Measurements from ENCODE around the gene MTPN.

Gene MTPN, protein sequence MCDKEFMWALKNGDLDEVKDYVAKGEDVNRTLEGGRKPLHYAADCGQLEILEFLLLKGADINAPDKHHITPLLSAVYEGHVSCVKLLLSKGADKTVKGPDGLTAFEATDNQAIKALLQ

DNA sequence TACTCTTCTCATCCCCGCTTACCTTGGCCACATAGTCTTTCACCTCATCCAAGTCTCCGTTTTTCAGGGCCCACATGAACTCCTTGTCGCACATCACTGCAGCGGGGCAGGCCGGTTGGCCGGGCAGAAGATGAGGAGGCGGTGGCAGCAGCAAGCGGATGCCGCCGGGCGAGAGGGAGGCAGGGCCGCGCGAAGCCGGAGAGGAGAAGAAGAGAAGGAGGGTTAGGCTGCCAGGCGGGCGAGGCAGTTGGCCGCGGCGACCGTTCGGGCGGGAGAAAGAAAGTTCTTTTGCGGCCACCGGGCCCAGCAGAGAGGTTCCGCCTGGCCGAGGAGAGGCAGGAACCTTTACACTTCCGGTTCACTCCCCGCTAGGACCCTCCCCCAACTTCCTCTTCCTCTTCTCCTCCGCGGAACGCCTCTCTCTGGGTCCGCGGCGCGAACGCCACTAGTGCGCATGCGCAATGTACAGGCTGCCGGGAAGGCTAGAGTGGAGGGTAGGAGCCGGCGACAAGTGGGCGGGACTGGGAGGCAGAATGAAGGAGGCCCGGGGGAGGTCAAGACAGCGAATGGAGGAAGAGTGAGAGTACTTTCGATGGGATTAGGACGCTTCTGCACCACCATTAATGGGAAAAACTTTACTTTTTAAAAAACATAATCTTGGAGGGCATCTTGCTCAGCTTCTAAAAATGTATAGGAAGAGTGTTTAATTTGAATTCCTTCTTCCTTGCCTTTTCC, at the start of gene MTPN:
MTPN (minus strand) TSS at position 353 of the 735 bp plus-strand sequence; CDS start at position 94, 259 bp downstream.
- peak; percentile 95 to 97 for DNase-seq (ENCODE audit: low read depth in 2 of 2)

DNA sequence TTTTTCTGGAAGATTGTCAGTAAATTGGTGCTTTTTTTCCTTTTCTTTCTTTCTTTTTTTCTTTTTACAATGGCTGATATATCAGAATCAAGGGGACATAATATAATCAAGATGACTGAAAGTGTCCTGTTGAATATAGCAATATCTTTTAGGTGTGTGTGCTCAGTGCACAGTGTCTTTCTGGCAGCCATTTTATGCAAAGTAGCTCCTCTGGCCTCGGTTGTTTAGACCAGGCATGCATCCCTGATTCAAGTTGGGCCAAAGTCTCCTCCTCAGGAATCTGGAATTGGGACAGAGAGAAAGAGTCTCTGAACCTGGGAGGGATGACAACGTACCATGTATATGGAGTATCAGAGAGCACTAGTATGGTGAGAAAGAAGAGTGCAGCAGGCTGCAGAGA, 49.0 kb upstream of the MTPN start:
- no peak for DNase-seq (ENCODE audit: low read depth in 2 of 2)

DNA sequence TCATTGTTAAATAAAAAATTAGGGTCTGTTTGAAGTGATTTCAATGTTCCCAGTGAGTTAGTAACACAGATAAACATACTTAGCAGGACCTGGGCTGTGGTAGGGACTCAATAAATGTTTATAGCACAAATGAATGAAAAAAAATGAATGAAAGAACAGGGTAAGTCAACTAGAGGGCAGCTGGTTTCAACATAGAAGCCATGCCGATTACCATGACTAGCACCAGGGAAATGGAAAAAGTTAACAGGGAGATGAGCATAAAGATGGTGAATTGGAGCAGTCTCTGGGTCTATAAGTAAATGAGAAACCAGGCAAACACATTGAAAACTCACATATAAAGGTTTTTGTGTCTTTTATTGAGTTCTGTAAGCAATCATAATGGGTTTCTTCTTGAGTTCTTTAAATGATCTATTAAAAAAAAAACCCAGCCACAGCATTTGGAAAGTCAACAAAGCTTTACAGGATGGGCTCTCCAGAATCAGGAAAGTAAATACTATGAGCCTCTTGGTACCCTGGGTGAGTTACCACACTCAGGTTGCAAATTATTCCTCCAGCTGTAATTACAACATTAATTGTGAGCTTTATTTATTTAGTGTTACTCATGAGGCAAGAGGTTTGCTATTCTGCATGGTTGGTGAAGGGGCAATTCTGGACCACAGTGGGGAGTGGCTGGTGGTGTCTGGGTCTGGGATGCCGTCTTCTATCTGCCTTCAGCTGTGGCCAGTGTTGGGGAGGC, 46.1 kb upstream of the MTPN start:
- DNase-seq (ENCODE audit: low read depth in 2 of 2), result no peak

GRCh38 chr7:136020556-136020955, 43.4 kb upstream of the MTPN start:
- DNase-seq (ENCODE audit: low read depth in 2 of 2), result no peak

DNA sequence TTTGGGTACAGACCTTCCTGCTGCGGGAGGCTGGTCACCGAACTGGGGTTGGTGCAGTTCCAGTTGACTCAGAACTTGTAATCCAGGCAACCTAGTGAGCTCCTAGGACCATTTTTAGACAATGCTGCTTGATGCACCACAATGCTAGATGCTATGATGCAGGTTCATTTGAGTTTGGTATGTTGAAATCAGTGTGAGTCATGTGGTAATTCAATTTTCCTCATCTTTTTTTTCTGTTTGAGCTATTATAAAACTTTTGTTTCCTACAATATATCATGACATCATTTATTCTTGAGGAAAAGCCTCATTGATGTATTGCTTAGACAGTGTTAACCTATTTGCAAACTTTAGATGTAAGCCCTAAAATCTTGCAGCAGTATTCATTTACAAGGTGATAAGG, 40.9 kb upstream of the MTPN start:
- DNase-seq (ENCODE audit: low read depth in 2 of 2), result no peak

DNA sequence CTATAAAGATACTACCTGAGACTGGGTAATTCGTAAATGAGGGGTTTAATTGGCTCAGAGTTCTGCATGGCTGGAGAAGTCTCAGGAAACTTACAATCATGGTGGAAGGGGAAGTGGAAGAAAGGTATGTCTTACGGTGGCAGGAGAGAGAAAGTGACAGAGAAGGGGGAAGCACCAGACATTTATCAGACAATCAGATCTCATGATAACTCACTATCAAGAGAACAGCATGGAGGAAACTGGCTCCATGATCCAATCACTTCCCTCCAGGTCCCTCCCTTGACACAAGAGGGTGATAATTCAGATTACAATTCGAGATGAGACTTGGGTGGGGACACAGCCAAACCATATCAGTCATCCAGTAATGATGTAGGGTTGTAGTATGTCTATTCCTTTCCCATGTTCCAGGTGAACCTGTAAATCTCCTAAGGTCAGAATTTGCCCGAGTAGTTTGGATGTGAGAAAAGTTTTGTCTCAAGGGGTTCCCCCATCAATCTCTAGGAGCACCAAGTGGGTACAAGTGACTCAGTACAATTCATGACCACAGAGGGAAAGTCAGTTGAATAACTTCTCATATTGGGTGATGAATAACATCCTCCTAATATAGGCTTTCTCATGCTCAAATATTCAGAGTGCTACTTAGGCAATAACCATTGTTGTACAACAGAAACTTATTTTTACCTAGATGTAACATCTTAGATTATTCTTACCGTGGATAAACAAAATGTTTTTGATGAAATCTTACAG, 39.7 kb upstream of the MTPN start:
- DNase-seq (ENCODE audit: low read depth in 2 of 2), result no peak

GRCh38 chr7:136015638-136016037, 38.5 kb upstream of the MTPN start:
- DNase-seq (ENCODE audit: low read depth in 2 of 2), result no peak

DNA sequence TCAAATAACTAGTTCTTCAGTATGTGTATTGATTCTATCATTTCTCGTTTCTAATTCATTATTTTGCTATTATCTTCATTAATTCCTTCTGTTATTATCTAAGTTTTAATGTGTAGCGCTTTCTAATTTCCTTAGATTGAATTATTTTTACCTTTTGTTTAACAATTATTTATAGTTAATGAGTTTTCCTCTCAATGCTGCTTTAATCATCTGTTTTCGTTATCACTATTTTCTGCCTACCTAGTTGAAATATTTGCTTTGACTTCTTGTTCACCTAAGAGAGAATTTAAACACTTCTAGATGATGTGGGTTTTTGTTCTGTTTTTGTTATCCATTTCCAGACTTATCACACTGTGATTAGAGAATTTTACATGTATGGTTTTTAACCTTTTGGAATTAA, 37.5 kb upstream of the MTPN start:
- no peak for DNase-seq (ENCODE audit: low read depth in 2 of 2)

DNA sequence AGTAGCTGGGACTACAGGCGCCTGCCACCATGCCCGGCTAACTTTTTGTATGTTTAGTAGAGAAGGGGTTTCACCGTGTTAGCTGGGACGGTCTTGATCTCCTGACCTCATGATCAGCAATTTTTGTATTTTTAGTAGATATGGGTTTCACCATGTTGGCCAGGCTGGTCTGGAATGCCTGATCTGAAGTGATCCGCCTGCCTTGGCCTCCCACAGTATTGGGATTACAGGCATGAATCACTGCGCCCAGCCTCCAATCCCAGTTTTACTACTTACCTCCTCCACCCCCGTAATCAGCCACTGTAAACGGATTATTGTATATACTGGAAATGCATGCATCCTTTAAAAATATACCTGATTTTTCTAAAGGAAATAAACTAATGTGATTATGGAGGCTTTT, 35.1 kb upstream of the MTPN start:
- DNase-seq (ENCODE audit: low read depth in 2 of 2), result no peak

DNA sequence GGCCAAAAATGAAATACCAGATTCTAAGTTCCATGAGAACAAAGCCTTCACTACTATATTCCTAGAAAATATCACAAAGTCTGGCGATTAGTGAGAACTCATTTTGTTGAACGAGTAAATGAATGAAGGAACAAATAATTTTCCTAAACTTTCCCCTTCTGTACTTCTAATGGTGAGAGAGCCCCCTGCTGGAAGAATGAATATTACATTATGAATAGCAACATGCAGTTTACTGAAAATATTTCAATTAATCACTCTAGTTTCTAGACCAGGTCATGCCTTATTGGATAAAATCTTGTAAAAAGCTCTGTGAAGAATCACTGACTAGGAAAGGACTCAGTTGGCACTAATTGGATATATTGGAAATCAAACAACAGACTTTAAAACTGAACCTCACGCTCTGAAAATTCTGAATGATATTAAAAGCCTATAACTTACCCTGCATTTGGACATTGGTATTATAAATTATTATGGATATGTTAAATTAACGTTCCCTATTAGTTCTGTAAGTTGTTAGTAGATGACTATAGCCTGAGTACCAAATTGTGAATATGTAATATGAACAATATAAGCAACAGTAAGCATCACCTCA, 32.4 kb upstream of the MTPN start:
- DNase-seq (ENCODE audit: low read depth in 2 of 2), result no peak

- no peak for DNase-seq (ENCODE audit: low read depth in 2 of 2)
These were observed 29.0 kb upstream of the MTPN start for GRCh38 chr7:136006208-136006607.

DNA sequence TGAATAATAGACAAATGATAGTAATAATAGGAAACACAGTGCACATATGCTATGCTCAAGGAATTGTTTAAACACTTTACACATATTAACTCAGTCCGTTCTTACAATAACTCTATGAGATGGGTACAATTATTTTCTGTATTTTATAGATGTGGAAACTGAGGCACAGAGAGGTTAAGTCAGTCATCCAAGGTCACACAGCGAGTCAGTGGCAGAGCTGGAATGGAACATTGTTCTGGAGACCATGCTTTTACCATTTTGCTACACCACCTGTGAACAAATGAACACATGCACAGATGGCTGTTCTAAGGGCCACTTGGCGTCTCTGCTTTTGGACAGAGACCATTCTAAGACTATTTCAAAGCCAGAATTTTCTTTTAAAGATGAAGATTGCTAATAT, 26.9 kb upstream of the MTPN start:
- DNase-seq (ENCODE audit: low read depth in 2 of 2), result no peak

DNA sequence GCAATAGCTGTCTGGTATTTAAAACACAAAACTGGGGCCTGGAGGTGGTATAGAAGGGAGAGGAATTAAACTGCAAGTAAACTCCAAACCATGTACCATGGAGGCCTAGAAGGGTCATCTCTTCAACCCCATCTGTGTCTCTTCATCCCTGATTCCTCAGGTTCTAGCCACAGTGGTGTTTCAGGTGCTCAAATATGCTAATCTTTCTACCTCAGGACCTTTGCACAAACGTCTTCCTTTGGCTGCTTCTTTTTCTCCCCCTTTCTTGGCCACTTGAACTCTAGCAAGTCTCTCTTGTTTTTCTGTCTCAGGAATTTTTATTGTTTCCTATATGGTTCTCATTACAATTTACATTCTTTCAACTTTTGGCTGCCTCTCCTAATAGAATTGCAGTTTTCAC, 25.6 kb upstream of the MTPN start:
- no peak for DNase-seq (ENCODE audit: low read depth in 2 of 2)

- DNase-seq (ENCODE audit: low read depth in 2 of 2), result no peak
These were observed 23.2 kb upstream of the MTPN start for GRCh38 chr7:136000288-136000913.

DNA sequence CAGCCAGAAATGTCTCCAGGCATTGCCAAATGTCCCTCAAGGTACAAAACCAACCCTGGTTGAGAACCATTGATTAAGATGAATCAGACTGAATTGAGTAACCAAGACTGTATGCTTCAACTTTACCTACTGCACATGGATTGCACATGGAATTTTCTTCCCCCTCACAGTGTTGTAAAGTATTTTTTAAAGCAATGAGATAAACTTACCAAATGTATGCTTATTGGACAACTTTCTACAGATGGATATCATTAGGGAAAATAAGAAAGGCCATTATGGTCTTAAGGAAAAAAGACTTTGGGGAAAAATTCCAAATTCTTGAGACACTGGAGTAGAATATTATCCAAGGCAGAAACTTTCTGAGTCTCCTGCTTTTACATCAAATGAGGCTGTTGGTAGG, 20.9 kb upstream of the MTPN start:
- DNase-seq (ENCODE audit: low read depth in 2 of 2), result no peak

DNA sequence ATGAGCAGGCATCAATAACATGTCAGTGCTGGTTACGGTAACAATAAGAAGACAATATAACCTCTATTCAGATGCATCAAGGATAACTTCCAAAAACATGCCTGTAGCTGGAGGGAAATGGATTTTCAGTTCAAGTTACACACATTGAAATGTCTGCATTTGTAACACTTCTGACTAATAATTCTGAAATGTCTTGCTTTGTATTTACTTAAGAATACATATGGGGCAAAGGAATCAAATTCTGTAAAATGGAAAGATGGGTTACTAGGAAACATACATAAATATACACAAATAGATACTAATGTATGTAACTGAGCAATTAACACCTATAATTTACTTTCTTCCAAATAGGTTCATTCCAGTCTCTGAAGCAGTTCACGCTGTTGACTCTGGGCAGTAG, 18.6 kb upstream of the MTPN start:
- no peak for DNase-seq (ENCODE audit: low read depth in 2 of 2)

DNA sequence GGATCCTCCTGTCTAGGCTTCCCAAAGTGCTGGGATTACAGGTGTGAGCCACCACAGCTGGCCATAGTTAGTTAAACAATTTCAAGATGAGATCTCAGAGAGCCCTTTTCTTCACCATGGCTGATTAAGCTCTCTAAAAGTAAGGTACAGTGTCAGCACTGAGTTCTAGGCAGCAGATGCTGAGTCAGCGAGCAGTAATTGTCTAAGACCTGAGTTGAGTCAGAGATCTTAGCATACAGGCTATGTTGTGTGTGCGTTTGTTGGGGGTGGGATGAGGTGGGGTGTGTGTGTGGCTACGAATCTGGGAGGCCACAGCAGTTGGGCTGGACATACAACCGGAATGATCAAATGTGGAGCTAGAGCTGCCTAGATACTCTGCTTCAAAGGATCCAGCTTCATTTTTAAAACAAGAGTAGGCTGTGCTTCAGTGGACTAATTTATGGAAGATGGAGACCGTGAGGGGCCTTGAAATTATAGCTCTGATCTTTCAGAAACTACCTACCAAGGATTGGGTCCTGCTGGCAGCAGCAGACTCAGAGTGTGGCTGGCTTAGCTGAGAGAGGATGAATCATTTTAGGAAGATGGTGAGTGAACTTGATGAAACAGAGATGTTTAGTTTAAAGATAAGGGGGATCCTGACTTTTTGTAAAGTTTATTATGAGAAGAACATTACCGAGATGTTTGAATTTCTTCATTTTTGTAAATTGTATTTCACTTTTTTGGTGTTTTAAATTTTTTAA, 17.5 kb upstream of the MTPN start:
- no peak for DNase-seq (ENCODE audit: low read depth in 2 of 2)

DNA sequence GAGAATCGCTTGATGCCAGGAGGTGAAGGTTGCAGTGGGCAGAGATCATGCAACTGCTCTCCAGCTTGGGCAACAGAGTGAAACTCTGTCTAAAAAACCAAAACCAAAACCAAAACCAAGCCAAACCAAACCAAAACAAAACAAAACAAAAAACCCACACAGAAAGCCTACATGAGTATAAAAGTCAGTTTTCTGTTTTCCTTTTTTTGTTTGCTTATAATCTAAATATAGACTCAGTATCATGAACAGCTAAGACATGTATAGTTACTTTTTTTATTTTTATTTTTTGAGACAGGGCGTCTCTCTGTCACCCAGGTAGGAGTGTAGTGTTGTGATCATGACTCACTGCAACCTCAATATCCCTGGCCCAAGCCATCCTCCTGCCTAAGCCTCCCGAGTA, 16.8 kb upstream of the MTPN start:
- DNase-seq (ENCODE audit: low read depth in 2 of 2), result no peak

DNA sequence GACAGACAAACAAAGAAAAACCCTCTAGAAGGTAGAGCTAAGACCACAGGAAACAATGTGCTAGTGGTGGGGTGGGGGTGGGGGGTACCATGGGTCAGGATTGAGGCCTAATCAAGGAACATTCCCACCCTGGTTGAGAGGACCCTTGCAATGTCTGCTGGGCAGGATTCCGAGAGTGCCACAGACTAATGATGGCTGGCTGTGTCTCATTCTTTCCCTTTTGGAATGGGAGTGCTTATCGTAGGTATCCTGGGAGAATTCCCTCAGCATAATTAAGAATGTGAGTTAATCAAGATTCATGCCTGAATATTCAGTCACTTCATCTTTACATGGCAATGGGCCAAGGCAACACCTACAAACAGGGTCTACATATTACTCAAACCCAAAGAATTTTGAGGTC, 14.7 kb upstream of the MTPN start:
- no peak for DNase-seq (ENCODE audit: low read depth in 2 of 2)

GRCh38 chr7:135991322-135991721, 14.2 kb upstream of the MTPN start:
- no peak for DNase-seq (ENCODE audit: low read depth in 2 of 2)

GRCh38 chr7:135990258-135990657, 13.1 kb upstream of the MTPN start:
- DNase-seq (ENCODE audit: low read depth in 2 of 2), result no peak
